ENCODE data around the gene PITPNM3. TPM values are rescaled to one million over a fixed set of nuclear protein-coding genes. Genes with fewer than 3 reads are reported as not detected.

The PITPNM3 gene
- total RNA-seq, 4 donors from 2014 or later = 23.3 to 87.7 (median 47.8) TPM

DNA sequence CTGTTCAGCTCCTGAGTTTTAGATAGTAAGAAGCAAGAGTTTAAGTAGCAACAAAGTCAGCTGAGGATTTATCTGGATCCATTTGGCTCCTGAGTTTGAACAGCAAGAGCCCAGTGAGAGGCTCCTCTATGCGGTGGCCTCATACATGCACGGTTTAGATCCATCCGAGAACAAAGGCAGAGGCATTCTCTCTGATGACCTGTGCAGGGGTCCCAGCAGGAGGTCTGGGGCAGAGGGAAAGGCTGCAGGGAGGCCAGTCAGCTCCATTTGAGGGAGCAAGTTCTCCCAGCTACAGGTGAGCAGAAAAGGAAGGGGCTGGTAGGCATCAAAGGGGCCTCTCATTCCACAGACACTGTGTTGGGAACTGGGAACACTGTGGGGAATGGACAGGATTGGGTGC is 16.5 kb downstream of the PITPNM3 start:
- Histone ChIP-seq H3K9me3 (no peaks in the 10 kb centered on the region), H3K4me1 (peaks cover 0 to 33% (median 0%) of the 10 kb centered on the region in 3 donors), H3K27me3 (no peaks in the 10 kb centered on the region), H3K27ac (no peak overlapping the region), H3K4me3 (no peak overlapping the region), H3K36me3 (peaks cover 0 to 17% of the 10 kb centered on the region in 2 donors)
- TF ChIP-seq POLR2AphosphoS5 (IDR thresholded peaks at IDR 0.05) = no peak
- no peak for TF ChIP-seq POLR2A (IDR thresholded peaks at IDR 0.05)
- no peak for TF ChIP-seq EP300 (IDR thresholded peaks at IDR 0.05)
- TF ChIP-seq, protein P1, sequence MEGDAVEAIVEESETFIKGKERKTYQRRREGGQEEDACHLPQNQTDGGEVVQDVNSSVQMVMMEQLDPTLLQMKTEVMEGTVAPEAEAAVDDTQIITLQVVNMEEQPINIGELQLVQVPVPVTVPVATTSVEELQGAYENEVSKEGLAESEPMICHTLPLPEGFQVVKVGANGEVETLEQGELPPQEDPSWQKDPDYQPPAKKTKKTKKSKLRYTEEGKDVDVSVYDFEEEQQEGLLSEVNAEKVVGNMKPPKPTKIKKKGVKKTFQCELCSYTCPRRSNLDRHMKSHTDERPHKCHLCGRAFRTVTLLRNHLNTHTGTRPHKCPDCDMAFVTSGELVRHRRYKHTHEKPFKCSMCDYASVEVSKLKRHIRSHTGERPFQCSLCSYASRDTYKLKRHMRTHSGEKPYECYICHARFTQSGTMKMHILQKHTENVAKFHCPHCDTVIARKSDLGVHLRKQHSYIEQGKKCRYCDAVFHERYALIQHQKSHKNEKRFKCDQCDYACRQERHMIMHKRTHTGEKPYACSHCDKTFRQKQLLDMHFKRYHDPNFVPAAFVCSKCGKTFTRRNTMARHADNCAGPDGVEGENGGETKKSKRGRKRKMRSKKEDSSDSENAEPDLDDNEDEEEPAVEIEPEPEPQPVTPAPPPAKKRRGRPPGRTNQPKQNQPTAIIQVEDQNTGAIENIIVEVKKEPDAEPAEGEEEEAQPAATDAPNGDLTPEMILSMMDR (IDR thresholded peaks at IDR 0.05) = no peak
- ATAC-seq = no peak
- WGBS, 2 donors (ENCODE audit: low coverage in 1 of 2) = 20% methylated on average over 3 of the region's 3 CpGs; no CpG with 5 or more reads in 1 of the 2 donors

DNA sequence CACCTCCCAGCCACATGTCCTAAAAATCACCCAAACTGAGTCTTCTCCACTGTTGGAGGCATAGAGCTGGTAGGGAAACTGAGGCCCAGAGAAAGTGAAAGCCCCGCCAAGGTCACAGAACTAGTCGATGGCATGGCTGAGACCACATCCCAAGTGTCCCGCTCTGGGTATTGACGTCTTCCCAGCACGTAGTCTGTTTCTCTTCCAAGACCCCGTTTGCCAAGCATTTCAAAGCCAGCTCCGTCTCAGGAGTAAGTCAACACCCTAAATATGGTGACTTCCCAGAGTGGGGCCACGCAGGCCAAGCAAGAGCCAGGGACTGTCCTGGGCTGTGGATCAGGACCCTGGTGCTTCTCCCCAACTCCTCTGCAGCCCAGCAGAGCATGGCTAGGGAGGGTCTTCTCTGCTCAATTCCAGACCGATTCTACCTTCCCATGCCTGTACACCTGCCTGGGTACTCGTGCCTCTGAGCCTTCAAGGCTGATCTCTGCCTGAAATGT is 19.7 kb downstream of the PITPNM3 start:
- TF ChIP-seq EP300 (IDR thresholded peaks at IDR 0.05) = no peak
- TF ChIP-seq, protein P1 (IDR thresholded peaks at IDR 0.05) = no peak
- no peak for TF ChIP-seq POLR2A (IDR thresholded peaks at IDR 0.05)
- TF ChIP-seq POLR2AphosphoS5 (IDR thresholded peaks at IDR 0.05) = no peak
- Histone ChIP-seq H3K4me3 (no peak overlapping the region), H3K27me3 (no peaks in the 10 kb centered on the region), H3K27ac (peak overlapping the region in 3 of 4 donors; percentile 71 to 82 (median 79)), H3K9me3 (no peaks in the 10 kb centered on the region), H3K36me3 (peaks cover 0 to 17% of the 10 kb centered on the region in 2 donors), H3K4me1 (peaks cover 0 to 50% (median 0%) of the 10 kb centered on the region in 3 donors)
- WGBS, 2 donors (ENCODE audit: low coverage in 1 of 2) = 82 to 100% methylated on average over 2 of the region's 10 CpGs
- no peak for ATAC-seq

DNA sequence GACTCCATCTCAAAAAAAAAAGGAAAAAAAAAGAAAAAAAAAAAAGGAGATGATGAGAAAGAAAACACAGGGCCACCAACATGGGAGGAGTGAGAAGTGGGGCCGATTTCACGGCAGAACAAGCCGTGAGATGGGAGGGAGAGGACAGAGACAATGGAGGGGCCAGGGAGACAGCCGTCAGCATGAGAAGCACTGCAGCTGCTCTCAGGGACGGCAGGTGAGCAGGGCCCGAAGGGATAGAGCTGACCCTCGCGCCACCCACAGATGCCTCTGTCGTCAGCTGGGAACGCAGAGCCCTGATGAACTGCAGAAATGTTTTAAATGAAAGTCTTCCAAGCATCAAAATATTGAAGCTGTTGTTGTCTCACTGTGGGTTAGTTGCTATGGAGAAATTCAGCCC is 20.3 kb downstream of the PITPNM3 start:
- peaks cover 0 to 17% of the 10 kb centered on the region in 2 donors for H3K36me3 ChIP-seq
- no peak overlapping the region for H3K4me3 ChIP-seq
- no peaks in the 10 kb centered on the region for H3K9me3 ChIP-seq
- no peaks in the 10 kb centered on the region for H3K27me3 ChIP-seq
- H3K27ac ChIP-seq = peak overlapping the region in 3 of 4 donors; percentile 71 to 82 (median 79)
- no peak for ATAC-seq
- H3K4me1 ChIP-seq = peaks cover 0 to 55% (median 0%) of the 10 kb centered on the region in 3 donors
- 26 to 59% methylated on average over 8 to 10 of the region's 10 CpGs for WGBS, 2 donors (ENCODE audit: low coverage in 1 of 2)
- TF ChIP-seq EP300 (IDR thresholded peaks at IDR 0.05) = no peak
- TF ChIP-seq, protein P1 (IDR thresholded peaks at IDR 0.05) = no peak
- TF ChIP-seq POLR2A (IDR thresholded peaks at IDR 0.05) = no peak
- TF ChIP-seq POLR2AphosphoS5 (IDR thresholded peaks at IDR 0.05) = no peak

DNA sequence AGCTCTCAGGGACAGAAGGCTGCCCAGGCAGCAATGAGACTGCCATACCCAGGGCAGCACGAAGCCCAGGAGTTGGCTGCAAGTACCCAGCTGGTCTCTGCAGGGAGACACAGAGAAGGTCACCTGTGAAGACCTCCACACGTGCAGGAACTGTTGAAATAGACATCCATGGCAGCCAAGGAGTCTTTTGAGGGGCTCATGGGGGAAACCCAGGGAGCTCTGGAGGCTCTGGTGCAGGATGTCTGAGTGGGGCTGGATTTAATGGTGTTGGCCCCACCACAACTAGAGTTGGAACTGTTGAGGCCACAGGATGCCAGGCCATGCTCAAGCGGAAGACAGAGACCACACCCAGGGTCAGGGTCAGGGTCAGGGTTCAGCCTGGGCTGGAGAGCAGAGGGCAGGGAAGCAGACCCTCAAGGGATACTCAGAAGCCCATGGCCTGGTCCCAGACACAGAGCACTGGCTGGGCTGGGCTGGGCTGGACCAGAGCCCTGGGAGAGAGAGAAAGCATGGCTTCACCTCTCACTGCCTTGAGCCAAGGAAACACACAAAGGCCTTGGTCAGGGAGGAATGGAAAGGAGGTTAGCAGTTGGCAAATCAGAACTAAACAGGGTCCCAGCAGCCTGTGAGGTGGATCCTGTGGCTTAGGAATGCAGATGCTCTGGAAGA is 21.4 kb downstream of the PITPNM3 start:
- 86% methylated on average over 1 of the region's 3 CpGs; no CpG with 5 or more reads in 1 of the 2 donors for WGBS, 2 donors (ENCODE audit: low coverage in 1 of 2)
- H3K27ac ChIP-seq = peak overlapping the region in 3 of 4 donors; percentile 71 to 79 (median 77)
- H3K4me1 ChIP-seq = peaks cover 0 to 55% (median 0%) of the 10 kb centered on the region in 3 donors
- no peaks in the 10 kb centered on the region for H3K27me3 ChIP-seq
- ATAC-seq = no peak
- no peak overlapping the region for H3K4me3 ChIP-seq
- peaks cover 0 to 17% of the 10 kb centered on the region in 2 donors for H3K36me3 ChIP-seq
- no peaks in the 10 kb centered on the region for H3K9me3 ChIP-seq
- TF ChIP-seq, protein P1 (IDR thresholded peaks at IDR 0.05) = no peak
- TF ChIP-seq EP300 (IDR thresholded peaks at IDR 0.05) (no peak), POLR2AphosphoS5 (IDR thresholded peaks at IDR 0.05) (no peak), POLR2A (IDR thresholded peaks at IDR 0.05) (no peak)

All from gastroesophageal sphincter (tissue), 4 donors.